A549 (cell line): ENCODE data around the gene MRFAP1.

Experiments used
- EP300 ChIP-seq, 2 experiments: fragments of >200 bp; sonication (Bioruptor Twin); formaldehyde crosslinking; IDR thresholded peaks; 2 replicates in 1 of 2; 3 replicates in 1 of 2; pipeline ENCODE4 v1.6.1; 2016 to 2017
- MAFK ChIP-seq: fragments of 450-650 bp; IDR thresholded peaks from 2 replicates; pipeline ENCODE4 v1.6.1; 2014; ENCODE audit not compliant: partially characterized antibody
- MAX ChIP-seq: IDR thresholded peaks from 2 replicates; pipeline ENCODE4 v1.6.1; 2012
- RAD21 ChIP-seq, 2 experiments: fragments of >200 bp in 1 of 2; sonication (Bioruptor Twin) in 1 of 2; formaldehyde crosslinking in 1 of 2; IDR thresholded peaks in 1 of 2; conservative IDR thresholded peaks in 1 of 2; 2 replicates in 1 of 2; 3 replicates in 1 of 2; pipeline ENCODE4 v1.6.1; 2012 to 2018; ENCODE audit warnings: inconsistent platforms in 1 of 2
- RCOR1 ChIP-seq: fragments of 150-350 bp; IDR thresholded peaks from 2 replicates; pipeline ENCODE4 v1.6.1; 2014; ENCODE audit warnings: antibody characterized with exemption, low read length, low read depth
- TF ChIP-seq, protein P1 (sequence below): fragments of >200 bp; sonication (Bioruptor Twin); formaldehyde crosslinking; IDR thresholded peaks from 3 replicates; pipeline ENCODE4 v1.5.1; 2016

DNA sequence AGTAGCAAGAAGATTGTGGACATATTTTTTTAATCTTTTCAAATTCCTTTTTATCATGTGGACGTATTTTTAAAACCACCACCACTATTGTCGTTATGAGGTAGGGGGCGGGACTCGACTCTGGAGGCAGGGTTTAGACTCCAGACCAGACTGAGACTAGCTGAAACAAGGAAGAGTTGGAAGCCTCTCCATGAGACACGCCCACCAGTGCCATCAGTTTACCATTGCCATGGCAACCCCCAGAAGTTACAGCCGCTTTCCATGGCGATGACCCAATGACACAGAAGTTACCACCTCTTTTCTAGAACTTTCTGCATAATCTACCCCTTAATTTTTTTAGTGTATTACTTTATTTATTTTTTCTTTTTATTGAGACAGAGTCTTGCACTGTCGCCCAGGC lies 8.7 kb downstream of the MRFAP1 start:
- TF ChIP-seq MAX (no peak), RCOR1 (no peak), MAFK (no peak), EP300 (IDR thresholded peaks at IDR 0.05) (no peak), RAD21 (conservative IDR thresholded peaks at IDR 0.05 in 1 of 2, IDR thresholded peaks at IDR 0.05 in 1 of 2) (no peak)
- TF ChIP-seq, protein P1, sequence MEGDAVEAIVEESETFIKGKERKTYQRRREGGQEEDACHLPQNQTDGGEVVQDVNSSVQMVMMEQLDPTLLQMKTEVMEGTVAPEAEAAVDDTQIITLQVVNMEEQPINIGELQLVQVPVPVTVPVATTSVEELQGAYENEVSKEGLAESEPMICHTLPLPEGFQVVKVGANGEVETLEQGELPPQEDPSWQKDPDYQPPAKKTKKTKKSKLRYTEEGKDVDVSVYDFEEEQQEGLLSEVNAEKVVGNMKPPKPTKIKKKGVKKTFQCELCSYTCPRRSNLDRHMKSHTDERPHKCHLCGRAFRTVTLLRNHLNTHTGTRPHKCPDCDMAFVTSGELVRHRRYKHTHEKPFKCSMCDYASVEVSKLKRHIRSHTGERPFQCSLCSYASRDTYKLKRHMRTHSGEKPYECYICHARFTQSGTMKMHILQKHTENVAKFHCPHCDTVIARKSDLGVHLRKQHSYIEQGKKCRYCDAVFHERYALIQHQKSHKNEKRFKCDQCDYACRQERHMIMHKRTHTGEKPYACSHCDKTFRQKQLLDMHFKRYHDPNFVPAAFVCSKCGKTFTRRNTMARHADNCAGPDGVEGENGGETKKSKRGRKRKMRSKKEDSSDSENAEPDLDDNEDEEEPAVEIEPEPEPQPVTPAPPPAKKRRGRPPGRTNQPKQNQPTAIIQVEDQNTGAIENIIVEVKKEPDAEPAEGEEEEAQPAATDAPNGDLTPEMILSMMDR = no peak
